HG03439 (cell line): ENCODE measurements around the gene TOMM7.
"Not testable (repeated sequence)": the region's sequence is repeated elsewhere in the genome, so short reads cannot be mapped to it uniquely, and the experiment has no call there.

Source experiments
- ATAC-seq: cut with Tn5 transposase; IDR thresholded peaks from one replicate; pipeline ENCODE4 v1.9.1; 2021; ENCODE audit warnings: mild to moderate bottlenecking, moderate library complexity; ENCODE audit not compliant: unreplicated experiment

Gene TOMM7

DNA sequence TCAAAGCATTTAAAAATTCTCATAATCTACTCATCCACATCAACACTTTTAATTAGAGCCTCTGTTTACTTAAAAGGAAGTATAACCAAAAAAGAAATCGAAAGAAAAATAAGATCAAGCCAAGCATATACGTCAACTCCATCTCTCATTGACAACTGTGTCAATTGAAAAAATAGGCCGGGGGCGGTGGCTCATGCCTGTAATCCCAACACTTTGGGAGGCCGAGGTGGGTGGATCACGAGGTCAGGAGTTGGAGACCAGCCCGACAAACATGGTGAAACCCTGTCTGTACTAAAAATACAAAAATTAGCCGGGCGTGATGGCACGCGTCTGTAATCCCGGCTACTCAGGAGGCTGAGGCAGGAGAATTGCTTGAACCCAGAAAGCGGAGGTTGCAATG, 32.0 kb downstream of the TOMM7 start:
- ATAC-seq: not testable (repeated sequence)

DNA sequence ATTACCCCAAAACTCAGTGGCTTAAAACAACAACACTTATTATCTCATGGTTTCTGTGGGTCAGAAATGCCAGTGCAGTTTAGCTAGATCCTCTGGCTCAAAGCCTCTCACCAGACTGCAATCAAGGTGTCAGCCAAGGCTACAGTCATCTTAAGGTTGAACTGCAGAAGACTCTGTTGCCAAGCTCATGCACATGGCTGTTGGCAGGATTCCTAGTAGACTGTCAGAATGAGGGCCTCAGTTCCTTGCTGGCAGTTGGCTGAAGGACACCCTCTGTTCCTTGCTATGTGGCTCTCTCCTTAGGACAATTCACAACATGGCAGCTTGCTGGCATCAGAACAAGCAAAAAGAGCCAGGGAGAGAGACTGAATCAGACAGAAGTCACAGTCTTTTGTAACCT, 34.7 kb downstream of the TOMM7 start:
- no peak for ATAC-seq

DNA sequence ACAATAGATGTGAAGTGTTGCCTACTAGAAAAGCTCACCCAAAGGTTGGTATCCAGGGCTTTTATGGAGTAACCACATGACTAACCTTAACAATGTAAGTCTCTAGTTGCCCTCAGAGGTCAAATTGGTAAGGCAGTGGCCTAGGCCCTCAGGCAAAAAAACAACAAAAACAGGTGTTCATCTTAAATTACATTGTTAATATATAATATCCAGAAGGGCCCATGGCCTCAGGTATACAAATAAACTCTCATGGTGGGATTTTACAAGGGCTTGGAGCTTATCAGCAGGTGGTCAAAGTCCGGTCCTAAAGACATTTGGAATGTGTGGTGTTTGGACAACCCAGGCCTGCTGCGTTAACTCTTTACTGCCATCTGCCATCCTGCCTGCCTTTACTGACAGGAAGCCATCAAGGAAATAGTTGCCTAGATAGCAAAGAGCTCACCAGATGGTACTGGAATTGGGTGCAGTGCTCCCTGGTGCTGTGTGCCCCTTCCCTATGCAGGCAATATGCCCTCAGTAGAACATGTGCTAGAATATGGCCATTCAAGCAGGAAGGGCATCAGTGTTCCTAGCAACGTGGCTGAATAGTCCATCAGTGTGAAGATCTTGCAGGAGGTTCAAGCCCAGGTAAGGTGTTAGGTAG, 36.2 kb downstream of the TOMM7 start:
- no peak for ATAC-seq

DNA sequence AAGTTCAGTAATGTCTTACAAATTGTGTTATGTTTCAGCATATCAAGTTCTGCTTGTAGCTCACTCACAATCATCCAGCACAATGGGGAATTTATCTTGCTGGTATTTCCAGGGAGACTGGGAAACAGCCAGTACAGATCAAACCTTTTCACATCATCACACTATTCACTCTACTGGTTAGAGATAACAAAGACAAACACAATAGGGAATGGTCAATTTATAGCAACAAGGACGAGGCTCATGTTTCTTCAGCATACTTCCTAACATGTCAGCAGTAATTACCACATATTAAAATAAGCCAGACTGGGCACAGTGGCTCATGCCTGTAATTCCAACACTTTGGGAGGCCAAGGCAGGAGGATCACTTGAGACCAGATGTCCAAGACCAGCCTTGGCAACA, 38.3 kb downstream of the TOMM7 start:
- ATAC-seq: no peak

DNA sequence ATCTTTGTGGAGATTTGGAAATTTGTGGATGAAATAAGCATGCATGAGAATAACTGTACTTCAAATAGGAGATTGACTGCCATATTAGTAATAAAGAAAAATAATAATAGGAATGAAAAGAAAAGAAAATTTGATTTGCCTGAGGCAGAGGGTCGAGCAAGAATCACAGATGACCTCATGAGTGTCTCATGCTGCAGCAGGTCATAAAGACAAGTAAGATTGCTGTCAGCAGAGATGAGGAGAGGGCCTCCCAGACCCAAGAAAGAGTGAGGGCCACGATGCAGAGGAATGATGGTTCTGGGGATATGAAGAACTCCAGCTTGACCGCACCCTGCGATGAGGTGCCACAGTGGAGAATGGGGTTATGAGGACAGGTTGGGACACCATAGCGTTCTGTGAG, 39.2 kb downstream of the TOMM7 start:
- ATAC-seq: no peak

DNA sequence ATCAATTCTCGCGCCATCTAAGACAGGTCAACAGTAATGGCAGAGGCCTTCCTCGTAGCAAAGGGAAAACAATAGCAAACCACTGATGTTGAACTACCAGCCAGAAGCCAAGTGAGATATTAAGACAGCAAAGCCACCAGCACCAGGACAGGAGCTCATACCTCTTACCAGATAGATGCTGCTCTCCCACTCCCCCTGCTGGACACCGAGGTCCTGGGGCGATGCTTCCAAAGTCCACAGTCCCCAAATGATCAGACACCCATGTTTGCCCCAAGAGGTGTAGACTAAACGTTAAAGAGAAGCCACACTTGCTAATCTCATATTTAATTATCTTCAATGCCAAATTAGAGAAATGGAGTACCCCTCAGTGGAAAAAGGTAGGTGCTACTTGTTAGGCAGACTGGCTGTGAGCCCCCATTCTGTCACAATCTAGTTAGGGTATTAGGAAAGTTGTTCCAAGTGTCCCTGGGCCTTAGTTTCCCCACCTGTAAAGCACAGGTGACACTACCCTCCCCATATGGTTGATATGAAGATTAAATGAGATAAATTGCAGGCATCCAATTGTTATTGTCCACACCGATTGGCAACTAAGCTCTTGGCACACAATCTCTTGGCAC, 39.9 kb downstream of the TOMM7 start:
- ATAC-seq: no peak

GRCh38 chr7:22781230-22781711, 41.4 kb downstream of the TOMM7 start:
- ATAC-seq: no peak

GRCh38 chr7:22779730-22780323, 42.8 kb downstream of the TOMM7 start:
- ATAC-seq: not testable (repeated sequence)

DNA sequence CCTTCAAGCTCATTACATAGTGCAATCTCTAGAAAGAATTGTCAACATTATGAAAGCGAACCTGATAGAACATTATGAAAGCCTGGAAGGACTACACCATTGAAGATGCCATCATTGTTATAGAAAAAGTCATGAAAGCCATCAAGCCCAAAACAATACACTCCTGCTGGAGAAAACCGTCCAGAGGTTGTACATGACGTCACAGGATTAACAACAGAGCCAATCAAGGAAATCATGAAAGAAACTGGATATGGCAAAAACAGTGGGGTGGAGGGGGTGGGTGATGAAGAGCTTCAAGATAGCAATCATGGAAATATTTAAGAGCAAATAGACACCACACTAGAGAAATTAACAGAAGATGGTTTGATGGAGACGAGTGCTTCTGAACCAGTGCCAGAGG, 45.7 kb downstream of the TOMM7 start:
- no peak for ATAC-seq

- ATAC-seq: no peak
Observed at GRCh38 chr7:22772885-22773284, 49.8 kb downstream of the TOMM7 start.

DNA sequence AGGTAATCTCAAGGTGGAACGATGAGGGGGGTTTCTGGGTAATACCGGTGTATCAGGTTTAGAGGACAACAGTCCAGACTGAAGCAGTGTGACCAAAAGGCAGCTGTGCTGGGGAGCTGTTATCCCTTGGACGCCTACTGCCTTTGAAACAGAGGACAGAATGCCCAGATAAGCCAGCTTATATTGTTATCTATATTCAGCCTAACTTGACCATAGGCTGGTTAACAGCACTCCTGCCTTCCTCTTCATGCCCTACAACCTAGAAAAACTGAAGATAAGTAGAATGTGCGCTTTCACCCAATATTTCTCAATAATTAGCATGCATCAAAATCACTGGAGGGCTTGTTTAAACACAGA, 50.8 kb downstream of the TOMM7 start:
- ATAC-seq: no peak

DNA sequence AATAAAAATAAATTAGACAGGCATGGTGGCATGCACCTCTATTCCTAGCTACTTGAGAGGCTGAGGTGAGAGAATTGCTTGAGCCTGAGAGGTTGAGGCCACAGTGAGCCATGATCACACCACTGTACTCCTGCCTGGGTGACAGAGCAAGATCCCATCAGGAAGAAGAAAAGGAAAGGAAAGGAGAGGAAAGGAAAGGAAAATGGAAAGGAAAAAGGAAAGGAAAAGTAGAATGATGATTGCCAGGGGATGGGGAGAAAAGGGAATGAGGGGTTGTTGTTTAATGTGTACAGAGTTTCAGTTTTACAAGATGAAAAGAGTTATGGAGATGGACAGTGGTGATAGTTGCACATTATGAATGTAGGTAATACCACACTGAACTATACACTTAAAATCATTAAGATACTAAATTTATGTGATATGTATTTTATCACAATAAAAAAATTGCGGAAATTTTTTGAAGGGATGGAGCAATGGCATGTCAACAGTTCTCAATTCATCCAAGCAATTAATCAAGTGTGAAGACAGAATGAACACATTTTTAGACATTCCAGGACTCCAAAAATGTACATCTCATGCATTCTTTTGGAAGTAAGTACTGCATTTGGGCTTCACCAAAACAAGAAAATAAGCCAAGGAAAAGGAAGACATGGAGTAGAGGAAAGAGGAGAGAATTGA, 51.3 kb downstream of the TOMM7 start:
- ATAC-seq: no peak

GRCh38 chr7:22765609-22766008, 57.0 kb downstream of the TOMM7 start:
- ATAC-seq: no peak
